HUDEP-2 (cell line): ENCODE results near the gene GALNT18.

Experiments used
- DNase-seq, 76 experiments: peaks; one replicate each; lab custom pipeline; 2025; ENCODE audit not compliant: unreplicated experiment in 76 of 76; lab: John Stamatoyannopoulos, UW

The GALNT18 gene

GRCh38 chr11:11502263-11502861, 119.4 kb downstream of the GALNT18 start:
- no peak for DNase-seq

- DNase-seq: no peak
Measured at GRCh38 chr11:11501546-11502262, 120.1 kb downstream of the GALNT18 start.

- DNase-seq: no peak
Measured at GRCh38 chr11:11500744-11501487, 120.9 kb downstream of the GALNT18 start.

- DNase-seq: no peak
Measured at GRCh38 chr11:11499300-11499699, 122.5 kb downstream of the GALNT18 start.

GRCh38 chr11:11498195-11498594, 123.6 kb downstream of the GALNT18 start:
- no peak for DNase-seq

GRCh38 chr11:11496879-11497278, 124.9 kb downstream of the GALNT18 start:
- no peak for DNase-seq

- DNase-seq: no peak
Measured at GRCh38 chr11:11494348-11494747, 127.5 kb downstream of the GALNT18 start.

- DNase-seq: no peak
Measured at GRCh38 chr11:11493698-11494097, 128.1 kb downstream of the GALNT18 start.

GRCh38 chr11:11491589-11491988, 130.2 kb downstream of the GALNT18 start:
- no peak for DNase-seq

GRCh38 chr11:11491014-11491413, 130.8 kb downstream of the GALNT18 start:
- no peak for DNase-seq

GRCh38 chr11:11486423-11486822, 135.4 kb downstream of the GALNT18 start:
- no peak for DNase-seq

- DNase-seq: no peak
Measured at GRCh38 chr11:11486002-11486401, 135.8 kb downstream of the GALNT18 start.

GRCh38 chr11:11483627-11484026, 138.2 kb downstream of the GALNT18 start:
- no peak for DNase-seq

- DNase-seq: no peak
Measured at GRCh38 chr11:11482730-11483129, 139.1 kb downstream of the GALNT18 start.

GRCh38 chr11:11481371-11481770, 140.4 kb downstream of the GALNT18 start:
- DNase-seq: no peak

GRCh38 chr11:11480971-11481370, 140.8 kb downstream of the GALNT18 start:
- no peak for DNase-seq

- no peak for DNase-seq
Measured at GRCh38 chr11:11478687-11479086, 143.1 kb downstream of the GALNT18 start.

GRCh38 chr11:11477695-11478420, 143.9 kb downstream of the GALNT18 start:
- DNase-seq: no peak

- DNase-seq: no peak
Measured at GRCh38 chr11:11476971-11477645, 144.7 kb downstream of the GALNT18 start.

- DNase-seq: no peak
Measured at GRCh38 chr11:11476499-11476898, 145.3 kb downstream of the GALNT18 start.

- DNase-seq: no peak
Measured at GRCh38 chr11:11472106-11472505, 149.7 kb downstream of the GALNT18 start.
